ENCODE measurements around the gene NKTR. TPM values are rescaled to one million over a fixed set of nuclear protein-coding genes. Genes with fewer than 3 reads are reported as not detected.

NKTR gene
- polyA plus RNA-seq, 3 donors, result 2.6 to 78.5 (median 5.8) TPM

DNA sequence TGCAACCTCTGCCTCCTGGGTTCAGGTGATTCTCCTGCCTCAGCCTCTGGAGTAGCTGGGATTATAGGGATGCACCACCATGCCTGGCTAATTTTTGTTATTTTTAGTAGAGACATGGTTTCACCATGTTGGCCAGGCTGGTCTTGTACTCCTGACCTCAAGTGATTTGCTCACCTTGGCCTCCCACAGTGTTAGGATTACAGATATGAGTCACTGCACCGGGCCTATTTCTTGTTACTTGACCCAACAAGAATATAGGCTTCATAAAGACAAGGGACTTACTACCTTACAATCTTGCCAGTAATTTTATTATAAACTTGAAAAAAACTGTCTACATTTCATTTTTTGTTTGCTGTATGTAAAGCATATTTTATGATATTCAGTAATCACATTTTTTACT, 31.7 kb downstream of the NKTR start:
- no peaks in the 10 kb centered on the region for H3K27me3 ChIP-seq (ENCODE audit: control insufficient read depth in 2 of 2, insufficient read depth in 2 of 2, low read length in 2 of 2)
- H3K9ac ChIP-seq (ENCODE audit: insufficient read depth, low read length, poor library complexity, severe bottlenecking), result no peak overlapping the region
- Mint-ChIP-seq H3K4me3 (no peak overlapping the region), H3K27ac (peak overlapping the region in 2 of 7 donors; percentile 60 to 61), H3K9me3 (no peaks in the 10 kb centered on the region), H3K4me1 (peaks cover 2% of the 10 kb centered on the region), H3K36me3 (peaks cover 62 to 80% of the 10 kb centered on the region in 2 donors), H3K27me3 (ENCODE audit: low read depth in 3 of 3) (peaks cover 0 to 2% (median 0%) of the 10 kb centered on the region in 3 donors)
- TF ChIP-seq, protein P1, sequence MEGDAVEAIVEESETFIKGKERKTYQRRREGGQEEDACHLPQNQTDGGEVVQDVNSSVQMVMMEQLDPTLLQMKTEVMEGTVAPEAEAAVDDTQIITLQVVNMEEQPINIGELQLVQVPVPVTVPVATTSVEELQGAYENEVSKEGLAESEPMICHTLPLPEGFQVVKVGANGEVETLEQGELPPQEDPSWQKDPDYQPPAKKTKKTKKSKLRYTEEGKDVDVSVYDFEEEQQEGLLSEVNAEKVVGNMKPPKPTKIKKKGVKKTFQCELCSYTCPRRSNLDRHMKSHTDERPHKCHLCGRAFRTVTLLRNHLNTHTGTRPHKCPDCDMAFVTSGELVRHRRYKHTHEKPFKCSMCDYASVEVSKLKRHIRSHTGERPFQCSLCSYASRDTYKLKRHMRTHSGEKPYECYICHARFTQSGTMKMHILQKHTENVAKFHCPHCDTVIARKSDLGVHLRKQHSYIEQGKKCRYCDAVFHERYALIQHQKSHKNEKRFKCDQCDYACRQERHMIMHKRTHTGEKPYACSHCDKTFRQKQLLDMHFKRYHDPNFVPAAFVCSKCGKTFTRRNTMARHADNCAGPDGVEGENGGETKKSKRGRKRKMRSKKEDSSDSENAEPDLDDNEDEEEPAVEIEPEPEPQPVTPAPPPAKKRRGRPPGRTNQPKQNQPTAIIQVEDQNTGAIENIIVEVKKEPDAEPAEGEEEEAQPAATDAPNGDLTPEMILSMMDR (IDR thresholded peaks at IDR 0.05), result no peak
- no peaks in the 10 kb centered on the region for H3K9me3 ChIP-seq (replicated peaks in 1 of 2; ENCODE audit: control insufficient read depth in 1 of 2, insufficient read depth in 1 of 2, low read length in 2 of 2)
- H3K4me3 ChIP-seq (replicated peaks in 1 of 3; ENCODE audit: low read depth in 2 of 3, low read length in 3 of 3), result no peak overlapping the region
- no CpG with 5 or more reads among the region's 1 CpG for WGBS (ENCODE audit: insufficient coverage)
- DNase-seq, result no peak
- H3K79me2 ChIP-seq (ENCODE audit: insufficient read depth, low read length), result peaks cover 18% of the 10 kb centered on the region
- H3K27ac ChIP-seq (ENCODE audit: low read depth in 1 of 2, low read length in 2 of 2), result peak overlapping the region in 1 of 2 donors; percentile 12
- H2AFZ ChIP-seq (ENCODE audit: insufficient read depth, low read depth, low read length, poor library complexity, severe bottlenecking), result no peak overlapping the region
- H3K36me3 ChIP-seq (replicated peaks in 1 of 2; ENCODE audit: control insufficient read depth in 1 of 2, insufficient read depth in 2 of 2, low read length in 2 of 2), result peaks cover 70 to 98% of the 10 kb centered on the region in 2 donors
- H3K4me2 ChIP-seq (replicated peaks; ENCODE audit: extremely low read depth, low read length, poor library complexity, severe bottlenecking), result no peak overlapping the region
- H4K20me1 ChIP-seq (ENCODE audit: insufficient read depth, low read length), result peaks cover 47% of the 10 kb centered on the region
- intact Hi-C loops (cut with micrococcal nuclease), result no loop called here
- H3K4me1 ChIP-seq (ENCODE audit: control insufficient read depth in 1 of 2, insufficient read depth in 2 of 2, low read length in 2 of 2), result no peaks in the 10 kb centered on the region

DNA sequence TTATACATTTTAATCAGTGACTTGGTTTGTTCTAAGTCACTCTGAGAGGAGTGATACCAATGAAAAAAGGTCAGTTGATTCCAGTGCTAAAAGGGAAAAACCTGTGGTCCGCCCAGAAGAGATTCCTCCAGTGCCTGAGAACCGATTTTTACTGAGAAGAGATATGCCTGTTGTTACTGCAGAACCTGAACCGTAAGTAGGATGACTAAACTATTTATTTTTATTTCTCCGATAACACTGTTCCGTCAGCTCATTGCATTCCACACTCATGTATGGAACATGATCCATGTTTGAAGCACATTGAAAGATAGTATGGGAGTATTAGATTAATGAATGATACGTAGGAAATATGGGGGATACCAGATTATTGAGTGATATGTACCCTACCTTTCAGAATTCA, 33.1 kb downstream of the NKTR start:
- no peak overlapping the region for H2AFZ ChIP-seq (ENCODE audit: insufficient read depth, low read depth, low read length, poor library complexity, severe bottlenecking)
- Mint-ChIP-seq H3K4me1 (peaks cover 2% of the 10 kb centered on the region), H3K9me3 (no peaks in the 10 kb centered on the region), H3K27ac (no peak overlapping the region), H3K27me3 (ENCODE audit: low read depth in 3 of 3) (peaks cover 0 to 2% (median 0%) of the 10 kb centered on the region in 3 donors), H3K36me3 (peaks cover 56 to 69% of the 10 kb centered on the region in 2 donors), H3K4me3 (no peak overlapping the region)
- intact Hi-C loops (cut with micrococcal nuclease), result no loop called here
- no peak overlapping the region for H3K4me2 ChIP-seq (replicated peaks; ENCODE audit: extremely low read depth, low read length, poor library complexity, severe bottlenecking)
- H3K9ac ChIP-seq (ENCODE audit: insufficient read depth, low read length, poor library complexity, severe bottlenecking), result no peak overlapping the region
- H3K27ac ChIP-seq (ENCODE audit: low read depth in 1 of 2, low read length in 2 of 2), result peak overlapping the region in 1 of 2 donors; percentile 21
- H4K20me1 ChIP-seq (ENCODE audit: insufficient read depth, low read length), result peaks cover 61% of the 10 kb centered on the region
- no peaks in the 10 kb centered on the region for H3K27me3 ChIP-seq (ENCODE audit: control insufficient read depth in 2 of 2, insufficient read depth in 2 of 2, low read length in 2 of 2)
- WGBS (ENCODE audit: insufficient coverage), result 100% methylated on average over 1 of the region's 6 CpGs
- TF ChIP-seq, protein P1 (IDR thresholded peaks at IDR 0.05), result no peak
- H3K9me3 ChIP-seq (replicated peaks in 1 of 2; ENCODE audit: control insufficient read depth in 1 of 2, insufficient read depth in 1 of 2, low read length in 2 of 2), result no peaks in the 10 kb centered on the region
- H3K4me1 ChIP-seq (ENCODE audit: control insufficient read depth in 1 of 2, insufficient read depth in 2 of 2, low read length in 2 of 2), result no peaks in the 10 kb centered on the region
- H3K36me3 ChIP-seq (replicated peaks in 1 of 2; ENCODE audit: control insufficient read depth in 1 of 2, insufficient read depth in 2 of 2, low read length in 2 of 2), result peaks cover 79 to 98% of the 10 kb centered on the region in 2 donors
- peaks cover 24% of the 10 kb centered on the region for H3K79me2 ChIP-seq (ENCODE audit: insufficient read depth, low read length)
- no peak overlapping the region for H3K4me3 ChIP-seq (replicated peaks in 1 of 3; ENCODE audit: low read depth in 2 of 3, low read length in 3 of 3)
- no peak for DNase-seq
